Fibroblast of lung (primary cell): ENCODE measurements around the gene NKG7.

ENCODE experiments used
- EZH2 ChIP-seq: IDR thresholded peaks from 2 replicates; pipeline ENCODE4 v1.5.1; 2012; ENCODE audit warnings: low read length, control low read depth, mild to moderate bottlenecking; ENCODE audit errors: missing control alignments
- TF ChIP-seq, protein P1 (sequence below), 2 donors: IDR thresholded peaks in 1 of 2; conservative IDR thresholded peaks in 1 of 2; 1 replicate in 1 of 2; 2 replicates in 1 of 2; pipeline ENCODE4 v1.5.1; 2011 to 2012; ENCODE audit warnings: low read length in 2 of 2, control low read depth in 1 of 2, inconsistent platforms in 1 of 2, low read depth in 1 of 2, mild to moderate bottlenecking in 1 of 2

- TF ChIP-seq, protein P1, sequence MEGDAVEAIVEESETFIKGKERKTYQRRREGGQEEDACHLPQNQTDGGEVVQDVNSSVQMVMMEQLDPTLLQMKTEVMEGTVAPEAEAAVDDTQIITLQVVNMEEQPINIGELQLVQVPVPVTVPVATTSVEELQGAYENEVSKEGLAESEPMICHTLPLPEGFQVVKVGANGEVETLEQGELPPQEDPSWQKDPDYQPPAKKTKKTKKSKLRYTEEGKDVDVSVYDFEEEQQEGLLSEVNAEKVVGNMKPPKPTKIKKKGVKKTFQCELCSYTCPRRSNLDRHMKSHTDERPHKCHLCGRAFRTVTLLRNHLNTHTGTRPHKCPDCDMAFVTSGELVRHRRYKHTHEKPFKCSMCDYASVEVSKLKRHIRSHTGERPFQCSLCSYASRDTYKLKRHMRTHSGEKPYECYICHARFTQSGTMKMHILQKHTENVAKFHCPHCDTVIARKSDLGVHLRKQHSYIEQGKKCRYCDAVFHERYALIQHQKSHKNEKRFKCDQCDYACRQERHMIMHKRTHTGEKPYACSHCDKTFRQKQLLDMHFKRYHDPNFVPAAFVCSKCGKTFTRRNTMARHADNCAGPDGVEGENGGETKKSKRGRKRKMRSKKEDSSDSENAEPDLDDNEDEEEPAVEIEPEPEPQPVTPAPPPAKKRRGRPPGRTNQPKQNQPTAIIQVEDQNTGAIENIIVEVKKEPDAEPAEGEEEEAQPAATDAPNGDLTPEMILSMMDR (conservative IDR thresholded peaks at IDR 0.05 in 1 of 2, IDR thresholded peaks at IDR 0.05 in 1 of 2; ENCODE audit: low read depth in 1 of 2, low read length in 2 of 2): no peak
- TF ChIP-seq EZH2: no peak
Measured at GRCh38 chr19:51366389-51367254, 5.8 kb downstream of the NKG7 start.
